SW 1271 (cell line): ENCODE measurements around the gene GFI1B.

Source experiments
- DNase-seq, 2 experiments: peaks; one replicate each; lab custom pipeline; 2025; lab: John Stamatoyannopoulos, UW

Gene GFI1B

DNA sequence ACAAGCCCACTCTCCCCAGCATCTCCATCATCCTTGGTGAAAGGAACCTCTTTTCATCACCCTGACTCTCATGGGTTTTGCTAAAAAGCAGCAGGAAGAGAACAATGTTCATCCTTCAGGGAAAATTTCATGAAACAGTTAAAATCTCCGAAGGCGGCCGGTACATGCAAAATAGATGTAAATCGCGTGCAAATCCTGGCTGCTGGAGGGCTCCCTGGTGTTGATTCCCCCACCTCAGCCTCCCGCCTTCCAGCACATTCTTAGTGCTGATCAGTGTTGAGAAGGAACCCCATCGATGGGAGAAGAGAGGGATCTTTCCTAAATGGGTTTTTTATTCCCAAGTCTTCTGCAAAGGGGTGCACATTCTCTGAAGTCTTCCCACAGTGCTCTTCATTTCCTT lies 8.7 kb upstream of the GFI1B start:
- DNase-seq: no peak

DNA sequence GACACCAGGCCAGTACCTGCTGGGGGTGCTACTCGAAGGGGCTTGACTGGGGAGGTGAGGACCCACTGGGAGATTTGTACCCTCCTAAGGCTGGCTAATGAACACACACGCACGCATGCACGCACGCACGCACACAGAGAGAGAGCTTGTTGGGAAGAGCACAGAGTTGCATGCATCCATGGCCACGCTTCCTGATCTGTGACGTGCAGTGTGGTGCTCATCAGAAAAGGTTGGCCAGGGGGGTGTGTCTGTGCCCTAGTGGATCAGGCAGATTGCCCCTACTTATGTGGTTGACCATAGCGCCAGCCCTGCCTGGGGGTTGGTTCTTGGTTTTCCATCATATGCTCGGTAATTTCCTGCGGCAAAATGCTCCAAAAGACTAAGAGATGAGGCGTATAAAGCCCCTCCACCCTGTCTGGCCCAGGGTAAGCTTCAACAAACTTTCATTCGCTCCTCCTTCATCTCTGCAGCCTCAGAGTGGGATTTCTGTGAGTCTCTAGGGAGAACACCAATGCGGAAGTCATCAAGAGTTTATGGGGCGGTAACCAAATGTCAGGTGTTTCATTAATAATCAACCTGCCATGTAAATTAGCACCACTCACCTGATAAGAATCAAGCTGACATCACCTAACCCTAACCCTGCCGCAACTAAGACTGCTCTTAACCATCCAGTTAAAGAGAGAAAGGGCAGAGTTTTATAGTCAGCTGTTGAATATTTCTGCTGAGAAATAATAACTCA lies 8.0 kb upstream of the GFI1B start:
- no peak for DNase-seq

DNA sequence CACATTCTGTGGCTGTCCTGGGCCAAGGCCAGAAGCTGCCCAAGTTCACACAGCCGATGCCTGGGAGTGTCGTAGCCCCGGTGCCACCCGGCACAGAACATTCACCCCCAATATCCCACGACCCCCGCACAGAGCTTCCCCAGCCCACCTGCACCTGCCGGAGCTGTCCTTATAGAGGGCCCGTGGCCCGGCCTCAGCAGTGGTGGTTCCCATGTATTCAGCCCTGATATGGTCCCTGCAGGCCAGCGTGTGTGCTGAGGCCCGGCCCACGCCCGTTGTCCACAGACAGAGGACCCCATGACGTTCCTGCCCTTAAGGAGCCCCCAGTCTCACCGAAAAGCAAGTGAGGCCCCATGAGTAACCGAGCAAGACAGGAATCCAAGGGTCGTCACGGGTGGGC lies 5.3 kb upstream of the GFI1B start:
- DNase-seq: no peak

DNA sequence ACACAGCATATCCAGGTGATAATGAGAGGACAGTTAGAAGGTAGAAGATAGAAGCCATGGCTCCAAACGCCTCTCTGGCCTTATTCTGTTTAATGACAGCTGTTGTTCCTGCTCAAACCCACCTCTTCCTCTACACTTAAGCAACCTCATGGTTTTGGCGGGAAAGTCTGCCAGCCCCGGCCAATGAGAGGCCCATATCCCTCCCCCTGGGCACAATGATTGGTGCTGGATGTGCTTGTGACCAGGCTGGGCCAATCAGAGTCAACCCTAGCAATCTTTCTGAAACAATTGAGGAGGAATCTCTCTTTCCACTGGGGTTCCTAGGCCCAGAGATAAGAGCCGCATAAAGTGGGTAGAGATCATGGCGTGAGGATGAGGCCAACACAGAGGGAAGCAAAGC lies 4.8 kb upstream of the GFI1B start:
- DNase-seq: no peak

DNA sequence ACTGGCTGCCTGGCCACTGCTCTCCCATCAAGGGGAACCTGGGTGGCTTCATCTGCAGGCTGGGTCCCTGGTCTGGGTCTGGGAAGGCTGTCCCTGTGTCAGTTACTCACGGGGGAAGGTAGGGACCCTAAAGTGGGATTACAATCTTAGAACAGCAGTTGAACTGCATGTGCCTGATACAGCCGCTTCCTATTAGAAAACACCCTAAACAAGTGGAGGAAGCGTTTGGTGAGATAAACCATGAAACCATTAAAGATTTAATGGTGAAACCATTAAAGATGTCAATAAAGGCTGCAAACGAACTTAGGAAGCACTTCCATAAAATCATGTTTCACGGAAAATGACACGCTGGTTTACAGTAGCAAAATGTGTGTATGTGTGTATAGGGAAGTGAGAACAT lies 2.5 kb upstream of the GFI1B start:
- no peak for DNase-seq

GRCh38 chr9:132976571-132976970 lies 1.9 kb upstream of the GFI1B start:
- DNase-seq: no peak

DNA sequence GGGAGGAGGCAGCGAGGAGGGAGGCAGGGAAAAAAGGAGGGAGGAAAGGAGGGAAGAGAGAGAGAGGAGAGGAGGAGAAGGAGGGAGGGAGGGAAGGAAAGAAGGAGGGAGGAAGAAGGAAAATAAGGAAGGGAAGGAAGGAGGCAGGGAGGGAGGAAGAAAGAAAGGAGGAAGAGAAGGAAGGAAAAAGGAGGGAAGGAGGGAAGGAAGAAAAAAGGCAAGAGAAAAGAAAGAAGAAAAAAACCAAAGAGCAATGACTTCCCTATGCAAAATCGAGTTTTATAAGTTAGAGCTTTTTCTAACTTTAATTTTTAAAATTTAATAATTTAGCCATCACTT lies 413 bp upstream of the GFI1B start:
- no peak for DNase-seq

GRCh38 chr9:132980157-132980556 lies 1.7 kb downstream of the GFI1B start:
- no peak for DNase-seq

DNA sequence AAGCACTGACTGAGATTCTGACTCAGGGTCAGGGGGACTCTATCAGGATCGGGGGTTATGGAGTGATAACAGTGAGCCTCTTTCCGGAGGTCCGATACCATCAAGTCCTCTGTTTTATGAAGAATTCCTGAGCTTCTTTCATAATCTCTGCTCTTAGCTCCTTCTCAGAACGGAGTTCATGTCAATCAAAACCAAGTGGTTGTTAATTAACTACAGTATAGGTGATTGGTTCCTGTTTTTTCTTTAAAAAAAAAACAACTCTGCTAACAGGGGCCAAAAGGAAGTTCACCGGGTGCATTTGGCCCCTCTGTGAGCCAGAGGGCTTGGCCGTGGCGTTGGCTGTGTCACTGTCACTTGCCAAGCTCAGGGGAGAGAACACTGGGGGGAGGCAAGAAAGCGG lies 4.0 kb downstream of the GFI1B start:
- DNase-seq: no peak

DNA sequence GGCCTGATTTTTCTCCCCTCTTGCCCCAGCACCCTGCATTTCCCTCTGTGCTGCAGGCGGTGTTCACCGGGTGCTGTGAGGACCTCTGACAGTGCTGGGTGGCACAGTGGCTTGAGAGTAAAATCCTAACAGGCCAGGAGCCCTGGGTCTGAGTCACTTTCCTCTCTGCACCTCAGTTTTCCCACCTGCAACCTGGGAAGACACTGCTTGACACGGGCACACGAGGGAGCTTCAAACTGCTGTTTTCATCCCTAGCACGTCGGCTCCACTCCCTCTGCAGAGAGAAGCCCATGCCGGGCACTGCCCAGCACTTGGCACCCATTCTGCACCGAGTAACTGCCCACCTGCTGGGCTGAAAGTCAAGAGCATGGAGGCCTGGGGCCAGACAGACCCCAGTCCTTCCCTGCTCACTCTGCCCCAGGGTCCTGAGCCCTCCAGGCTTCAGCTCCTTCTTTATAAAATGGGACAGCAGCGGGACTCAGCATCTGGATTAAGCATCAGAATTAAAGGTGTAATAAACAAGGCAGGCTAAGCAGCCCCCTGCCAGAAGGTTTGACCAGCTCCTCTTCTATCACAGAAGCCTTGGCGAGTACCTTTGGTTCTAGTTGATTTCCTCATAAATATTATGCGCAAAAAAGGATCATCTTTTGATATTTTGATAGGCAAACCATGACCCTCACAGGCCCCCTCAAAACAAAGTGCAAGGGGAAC lies 5.2 kb downstream of the GFI1B start:
- DNase-seq: no peak

GRCh38 chr9:132984202-132985070 lies 5.9 kb downstream of the GFI1B start:
- DNase-seq: no peak

- no peak for DNase-seq
Measured at GRCh38 chr9:132985071-132985350, 6.5 kb downstream of the GFI1B start.

- DNase-seq: no peak
Measured at GRCh38 chr9:132985489-132985888, 7.0 kb downstream of the GFI1B start.

DNA sequence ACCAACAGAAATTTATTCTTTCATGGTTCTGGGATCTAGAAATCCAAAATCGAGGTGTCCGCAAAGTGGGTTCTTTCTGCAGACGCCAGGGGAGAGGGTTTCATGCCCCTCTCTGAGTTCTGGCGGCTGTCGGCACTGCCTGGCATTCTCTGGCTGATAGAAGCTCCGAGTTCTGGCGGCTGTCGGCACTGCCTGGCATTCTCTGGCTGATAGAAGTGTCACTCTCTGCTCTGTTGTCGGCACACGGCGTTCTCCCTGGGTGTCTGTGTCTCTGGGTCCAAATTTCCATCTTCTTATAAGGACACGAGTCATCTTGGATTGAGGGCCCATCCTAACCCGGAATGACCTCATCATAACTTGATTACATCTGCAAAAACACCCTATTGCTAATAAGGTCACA lies 7.6 kb downstream of the GFI1B start:
- DNase-seq: no peak

- no peak for DNase-seq
Measured at GRCh38 chr9:132986640-132987620, 8.4 kb downstream of the GFI1B start.

- DNase-seq: no peak
Measured at GRCh38 chr9:132988244-132989013, 9.9 kb downstream of the GFI1B start.

GRCh38 chr9:132989014-132989310 lies 10.5 kb downstream of the GFI1B start:
- no peak for DNase-seq

DNA sequence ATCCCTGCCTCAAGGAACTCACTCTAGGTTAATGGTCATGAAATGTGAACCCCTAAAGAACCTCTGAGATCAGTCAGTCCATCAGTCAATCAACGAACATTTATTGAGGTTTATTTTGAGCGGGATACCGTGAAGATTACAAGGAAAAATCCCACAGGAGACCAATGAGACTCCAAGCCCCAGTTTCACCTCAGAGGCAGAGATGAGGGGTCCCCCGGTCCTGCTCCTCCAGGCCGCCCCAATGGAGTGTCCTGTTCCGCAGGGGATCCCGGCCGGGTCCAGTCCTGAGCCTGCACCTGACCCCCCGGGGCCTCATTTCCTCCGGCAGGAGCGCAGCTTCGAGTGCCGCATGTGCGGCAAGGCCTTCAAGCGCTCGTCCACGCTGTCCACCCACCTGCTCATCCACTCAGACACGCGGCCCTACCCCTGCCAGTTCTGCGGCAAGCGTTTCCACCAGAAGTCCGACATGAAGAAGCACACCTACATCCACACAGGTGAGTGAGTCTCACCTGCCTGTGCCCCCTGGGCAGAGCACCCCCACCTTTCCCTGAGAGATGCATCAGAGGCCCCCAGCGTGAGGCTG lies 11.0 kb downstream of the GFI1B start:
- DNase-seq: no peak

DNA sequence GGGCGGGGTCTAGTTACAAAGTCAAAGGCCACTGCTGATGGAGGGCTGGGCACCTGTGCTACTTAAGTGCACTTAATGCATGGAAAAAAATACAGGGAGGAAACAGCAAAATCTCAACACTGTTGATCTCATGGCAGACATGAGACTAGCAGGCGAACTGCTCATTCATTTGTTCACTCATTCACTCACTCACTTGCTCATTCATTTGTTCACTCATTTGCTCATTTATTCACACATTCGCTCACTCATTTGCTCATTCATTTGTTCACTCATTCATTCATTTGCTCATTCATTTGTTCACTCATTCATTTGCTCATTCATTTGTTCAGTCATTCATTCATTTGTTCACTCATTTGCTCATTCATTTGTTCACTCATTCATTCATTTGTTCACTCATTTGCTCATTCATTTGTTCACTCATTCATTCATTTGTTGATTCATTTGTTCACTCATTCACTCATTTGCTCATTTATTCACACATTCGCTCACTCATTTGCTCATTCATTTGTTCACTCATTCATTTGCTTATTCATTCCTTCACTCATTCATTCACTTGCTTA lies 11.6 kb downstream of the GFI1B start:
- peak; percentile 17 to 26 for DNase-seq

- DNase-seq: no peak
Measured at GRCh38 chr9:132990781-132991180, 12.3 kb downstream of the GFI1B start.
